HEK293 (cell line): Measurements from ENCODE around the gene GRK5.

ENCODE experiments used
- CTCF ChIA-PET: fragments of 350-600 bp; formaldehyde crosslinking; extraction: SDS; loops from one replicate; lab custom pipeline; 2021; ENCODE audit warnings: antibody characterized with exemption; lab: Yijun Ruan, JAX
- POLR2A ChIA-PET: fragments of 300-600 bp; formaldehyde crosslinking; extraction: SDS; loops from one replicate; lab custom pipeline; 2020; ENCODE audit warnings: antibody characterized with exemption, inconsistent platforms; lab: Yijun Ruan, JAX
- H3K27ac ChIP-seq: fragments of 200-500 bp; sonication (Bioruptor generic); 2 replicates; pipeline ENCODE4 v1.5.1; 2014; ENCODE audit warnings: low read depth, low read length, control low read depth, inconsistent platforms; ENCODE audit errors: extremely low read depth
- H3K36me3 ChIP-seq, 2 experiments: fragments of 200-500 bp in 1 of 2; sonication (Bioruptor generic) in 1 of 2; 1 replicate in 1 of 2; 2 replicates in 1 of 2; pipeline ENCODE4 v1.5.1; 2014 to 2017; ENCODE audit warnings: inconsistent platforms in 2 of 2, low read length in 2 of 2; ENCODE audit not compliant: control insufficient read depth in 2 of 2, insufficient read depth in 1 of 2
- H3K4me1 ChIP-seq: fragments of 200-500 bp; sonication (Bioruptor generic); 2 replicates; pipeline ENCODE4 v1.5.1; 2014; ENCODE audit warnings: mild to moderate bottlenecking, low read length, inconsistent platforms; ENCODE audit not compliant: control insufficient read depth, insufficient read depth
- H3K4me3 ChIP-seq: 2 replicates; pipeline ENCODE4 v1.5.1; 2011; ENCODE audit warnings: low read depth, mild to moderate bottlenecking, control low read depth, low read length, moderate library complexity
- H3K9me3 ChIP-seq: fragments of 200-500 bp; sonication (Bioruptor generic); 2 replicates; pipeline ENCODE4 v1.5.1; 2014; ENCODE audit warnings: low read depth, low read length, inconsistent platforms; ENCODE audit not compliant: control insufficient read depth, insufficient read depth
- GLIS2 ChIP-seq: fragments of 450-650 bp; formaldehyde crosslinking; IDR thresholded peaks from 2 replicates; pipeline ENCODE4 v1.5.1; 2016; ENCODE audit warnings: missing biosample characterization, missing genetic modification characterization
- HOXA7 ChIP-seq: sonication (generic); formaldehyde crosslinking; IDR thresholded peaks from 2 replicates; pipeline ENCODE4 v1.8.1; 2022; ENCODE audit warnings: missing genetic modification reagents, borderline replicate concordance
- SETDB1 ChIP-seq: IDR thresholded peaks from one replicate; pipeline ENCODE4 v1.6.1; 2017; ENCODE audit warnings: mild to moderate bottlenecking, low read length, moderate library complexity, mixed read lengths; ENCODE audit not compliant: insufficient read length
- WT1 ChIP-seq: fragments of 450-650 bp; formaldehyde crosslinking; IDR thresholded peaks from 2 replicates; pipeline ENCODE4 v1.5.1; 2016; ENCODE audit warnings: missing biosample characterization, missing genetic modification characterization
- ZNF132 ChIP-seq: fragments of 450-650 bp; formaldehyde crosslinking; IDR thresholded peaks from 2 replicates; pipeline ENCODE4 v1.5.1; 2017; ENCODE audit warnings: missing biosample characterization, missing genetic modification characterization, borderline replicate concordance
- ZNF157 ChIP-seq: fragments of 450-650 bp; formaldehyde crosslinking; IDR thresholded peaks from 2 replicates; pipeline ENCODE4 v1.5.1; 2016; ENCODE audit warnings: missing biosample characterization, missing genetic modification characterization
- ZNF214 ChIP-seq: fragments of 450-650 bp; formaldehyde crosslinking; IDR thresholded peaks from 2 replicates; pipeline ENCODE4 v1.5.1; 2017; ENCODE audit warnings: missing biosample characterization, mild to moderate bottlenecking, missing genetic modification characterization, borderline replicate concordance
- ZNF239 ChIP-seq: fragments of 450-650 bp; formaldehyde crosslinking; IDR thresholded peaks from 2 replicates; pipeline ENCODE4 v1.5.1; 2016; ENCODE audit warnings: missing biosample characterization, missing genetic modification characterization
- ZNF274 ChIP-seq, 2 experiments: fragments of 200-500 bp in 1 of 2; fragments of 450-650 bp in 1 of 2; sonication (Bioruptor generic) in 1 of 2; formaldehyde crosslinking in 1 of 2; IDR thresholded peaks; 2 replicates each; pipeline versions ENCODE4 v1.5.1 to v1.6.1; 2014 to 2016; ENCODE audit warnings: borderline replicate concordance in 1 of 2, inconsistent platforms in 1 of 2, low read length in 1 of 2, missing biosample characterization in 1 of 2, missing genetic modification characterization in 1 of 2
- ZNF404 ChIP-seq: fragments of 450-650 bp; formaldehyde crosslinking; IDR thresholded peaks from 2 replicates; pipeline ENCODE4 v1.5.1; 2017; ENCODE audit warnings: missing biosample characterization, missing genetic modification characterization
- ZNF580 ChIP-seq: fragments of 450-650 bp; formaldehyde crosslinking; IDR thresholded peaks from 2 replicates; pipeline ENCODE4 v1.5.1; 2016; ENCODE audit warnings: missing biosample characterization, missing genetic modification characterization
- ZNF629 ChIP-seq: fragments of 450-650 bp; formaldehyde crosslinking; IDR thresholded peaks from 2 replicates; pipeline ENCODE4 v1.5.1; 2017; ENCODE audit warnings: missing biosample characterization, missing genetic modification characterization
- ZNF645 ChIP-seq: fragments of 450-650 bp; formaldehyde crosslinking; IDR thresholded peaks from 2 replicates; pipeline ENCODE4; 2016; ENCODE audit warnings: missing biosample characterization, missing genetic modification characterization
- ZNF704 ChIP-seq: fragments of 450-650 bp; formaldehyde crosslinking; IDR thresholded peaks from 2 replicates; pipeline ENCODE4 v1.5.1; 2016; ENCODE audit warnings: missing biosample characterization, missing genetic modification characterization
- ZSCAN18 ChIP-seq: fragments of 450-650 bp; formaldehyde crosslinking; IDR thresholded peaks from 2 replicates; pipeline ENCODE4 v1.5.1; 2016; ENCODE audit warnings: missing biosample characterization, missing genetic modification characterization
- ZSCAN30 ChIP-seq: fragments of 450-650 bp; IDR thresholded peaks from 2 replicates; pipeline ENCODE4 v1.5.1; 2018; ENCODE audit warnings: missing biosample characterization, mild to moderate bottlenecking, missing genetic modification characterization, moderate library complexity

The GRK5 gene

GRCh38 chr10:119504651-119505050 is 297.3 kb downstream of the GRK5 start:
- TF ChIP-seq ZNF239 (tag by site-specific recombination): no peak
- TF ChIP-seq HOXA7 (CRISPR knock-in tag): no peak
- TF ChIP-seq ZSCAN18: no peak
- H3K9me3 ChIP-seq: no peaks in the 10 kb centered on the region
- ChIA-PET CTCF (no interaction called here), POLR2A (no interaction called here)
- no peaks in the 10 kb centered on the region for H3K4me1 ChIP-seq
- no peak overlapping the region for H3K4me3 ChIP-seq
- H3K36me3 ChIP-seq: peaks cover 0 to 5% of the 10 kb centered on the region in 2 experiments; a peak in 1 of 3 replicates
- no peak overlapping the region for H3K27ac ChIP-seq

GRCh38 chr10:119505131-119505551 is 297.8 kb downstream of the GRK5 start:
- no peaks in the 10 kb centered on the region for H3K36me3 ChIP-seq
- H3K4me3 ChIP-seq: no peak overlapping the region
- TF ChIP-seq ZNF274 (IDR thresholded peaks at IDR 0.05; ENCODE audit: low read length) (no peak), ZNF274 (tag by site-specific recombination; IDR thresholded peaks at IDR 0.05; ENCODE audit: borderline replicate concordance) (no peak), SETDB1 (no peak), WT1 (no peak), ZNF580 (tag by site-specific recombination) (no peak), ZNF704 (no peak), ZNF132 (no peak), ZNF645 (tag by site-specific recombination) (no peak), GLIS2 (tag by site-specific recombination) (no peak), ZNF629 (no peak), ZNF214 (tag by site-specific recombination) (no peak), ZSCAN30 (tag by site-specific recombination) (no peak), ZNF157 (tag by site-specific recombination) (no peak), ZNF404 (tag by site-specific recombination) (no peak)
- H3K4me1 ChIP-seq: no peaks in the 10 kb centered on the region
- CTCF ChIA-PET: interaction anchor here (0.5 kb wide), 1 partner anchor 354 kb away, joined by 4 read pairs; no protein-coding TSS in a partner anchor
- no peak overlapping the region for H3K27ac ChIP-seq
- POLR2A ChIA-PET: interaction anchor here (0.6 kb wide), 1 partner anchor 341 kb away, joined by 4 read pairs; no protein-coding TSS in a partner anchor
- no peaks in the 10 kb centered on the region for H3K9me3 ChIP-seq
